Activated naive CD4-positive, alpha-beta T cell treated with anti-CD3 and anti-CD28 coated beads, Interleukin-2, amount 10 ng/mL, durations not matched to agents 7 days and 5 days (primary cell): ENCODE data around the gene ZNF277.

ENCODE experiments used
- CTCF ChIA-PET: fragments of 350-600 bp; sonication (Branson Sonifier 250); formaldehyde crosslinking; loops from one replicate; lab custom pipeline; 2021; ENCODE audit warnings: antibody characterized with exemption; lab: Charles Lee
- DNase-seq: peaks from one replicate; pipeline ENCODE4 v3.0.0-alpha.2; 2020
- H3K27ac Mint-ChIP-seq: one replicate; pipeline ENCODE4 v1.8.0; 2021; ENCODE audit warnings: mild to moderate bottlenecking, moderate library complexity, mixed read lengths
- H3K27me3 Mint-ChIP-seq: one replicate; pipeline ENCODE4 v1.8.0; 2021; ENCODE audit warnings: mild to moderate bottlenecking, mixed read lengths
- H3K36me3 Mint-ChIP-seq: one replicate; pipeline ENCODE4 v1.8.0; 2021; ENCODE audit warnings: mixed read lengths
- H3K4me1 Mint-ChIP-seq: one replicate; pipeline ENCODE4 v1.8.0; 2021; ENCODE audit warnings: mixed read lengths
- H3K4me3 Mint-ChIP-seq: one replicate; pipeline ENCODE4 v1.8.0; 2021; ENCODE audit warnings: mild to moderate bottlenecking, moderate library complexity, mixed read lengths
- H3K9me3 Mint-ChIP-seq: one replicate; pipeline ENCODE4 v1.8.0; 2021; ENCODE audit warnings: mixed read lengths

Gene ZNF277

GRCh38 chr7:112173568-112173905 lies 33.0 kb upstream of the ZNF277 start:
- Mint-ChIP-seq H3K36me3 (no peaks in the 10 kb centered on the region), H3K4me1 (no peaks in the 10 kb centered on the region), H3K9me3 (no peaks in the 10 kb centered on the region), H3K27ac (no peak overlapping the region), H3K27me3 (peaks cover 9% of the 10 kb centered on the region), H3K4me3 (no peak overlapping the region)
- CTCF ChIA-PET, result no interaction called here
- DNase-seq, result no peak

DNA sequence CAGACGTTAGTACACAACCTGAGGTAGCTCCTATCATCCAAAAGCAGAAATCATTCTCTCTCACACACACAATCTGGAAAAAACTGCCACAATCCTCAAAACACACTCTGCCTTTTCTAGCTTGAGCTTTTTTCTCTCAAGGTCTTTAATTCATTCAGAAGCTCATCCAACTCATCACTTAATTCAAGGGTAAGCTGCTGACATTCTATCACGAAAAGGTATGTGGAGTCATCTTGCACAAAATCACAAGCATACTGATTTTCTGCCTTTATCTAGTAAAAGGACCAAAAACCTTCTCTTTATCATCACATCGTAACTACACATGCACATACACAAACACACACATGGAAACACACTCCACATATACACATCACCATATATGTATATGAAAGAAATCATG lies 32.3 kb upstream of the ZNF277 start:
- no peak overlapping the region for H3K27ac Mint-ChIP-seq
- DNase-seq, result no peak
- no peaks in the 10 kb centered on the region for H3K4me1 Mint-ChIP-seq
- CTCF ChIA-PET, result no interaction called here
- no peak overlapping the region for H3K4me3 Mint-ChIP-seq
- H3K36me3 Mint-ChIP-seq, result no peaks in the 10 kb centered on the region
- no peaks in the 10 kb centered on the region for H3K9me3 Mint-ChIP-seq
- peaks cover 9% of the 10 kb centered on the region for H3K27me3 Mint-ChIP-seq

GRCh38 chr7:112176241-112176640 lies 30.3 kb upstream of the ZNF277 start:
- DNase-seq, result no peak
- no peak overlapping the region for H3K4me3 Mint-ChIP-seq
- no peaks in the 10 kb centered on the region for H3K9me3 Mint-ChIP-seq
- no peaks in the 10 kb centered on the region for H3K4me1 Mint-ChIP-seq
- CTCF ChIA-PET, result no interaction called here
- peaks cover 16% of the 10 kb centered on the region for H3K27me3 Mint-ChIP-seq
- H3K27ac Mint-ChIP-seq, result no peak overlapping the region
- H3K36me3 Mint-ChIP-seq, result no peaks in the 10 kb centered on the region

DNA sequence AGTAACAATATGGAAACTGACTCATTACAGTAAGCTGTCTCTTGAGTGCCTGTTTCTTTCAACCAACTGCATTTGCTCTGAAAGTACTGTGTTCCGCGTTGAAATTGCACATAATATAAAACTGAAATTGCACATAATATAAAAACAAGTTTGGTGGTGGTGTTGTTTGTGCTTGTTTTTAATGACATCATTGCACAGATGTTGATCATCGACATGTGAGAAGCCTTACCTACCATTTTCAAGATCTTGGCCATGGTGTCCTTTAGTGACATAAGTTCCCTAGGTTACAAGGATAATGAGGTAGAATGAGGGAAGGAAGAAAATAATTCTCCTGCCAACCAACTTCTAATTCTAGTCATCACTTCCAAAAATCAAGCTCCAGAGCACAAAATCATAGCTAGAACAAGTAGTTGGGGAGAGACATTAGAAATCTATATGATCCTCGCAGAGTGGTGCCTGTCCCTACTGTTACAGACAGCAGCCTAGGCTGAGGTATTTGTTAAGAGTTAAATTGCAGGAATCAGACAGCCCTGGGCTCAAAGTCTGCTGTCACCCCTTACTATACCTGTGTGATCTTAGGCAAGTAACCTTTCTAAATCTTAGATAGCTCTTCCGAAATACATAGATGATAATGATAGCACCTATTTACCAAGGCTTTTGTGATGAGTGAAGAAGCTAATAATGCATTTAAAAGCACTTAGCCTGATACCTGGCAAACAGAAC lies 29.6 kb upstream of the ZNF277 start:
- H3K27ac Mint-ChIP-seq, result no peak overlapping the region
- H3K4me3 Mint-ChIP-seq, result no peak overlapping the region
- H3K9me3 Mint-ChIP-seq, result no peaks in the 10 kb centered on the region
- peaks cover 18% of the 10 kb centered on the region for H3K27me3 Mint-ChIP-seq
- no peak for DNase-seq
- H3K36me3 Mint-ChIP-seq, result no peaks in the 10 kb centered on the region
- CTCF ChIA-PET, result interaction anchor here (0.9 kb wide), 1 partner anchor 10 kb away, joined by 3 read pairs; no protein-coding TSS in a partner anchor
- H3K4me1 Mint-ChIP-seq, result no peaks in the 10 kb centered on the region

- CTCF ChIA-PET, result no interaction called here
- Mint-ChIP-seq H3K4me1 (no peaks in the 10 kb centered on the region), H3K27ac (no peak overlapping the region), H3K4me3 (no peak overlapping the region), H3K27me3 (peaks cover 18% of the 10 kb centered on the region), H3K36me3 (no peaks in the 10 kb centered on the region), H3K9me3 (no peaks in the 10 kb centered on the region)
- DNase-seq, result no peak
Observed at GRCh38 chr7:112180223-112180622, 26.3 kb upstream of the ZNF277 start.

DNA sequence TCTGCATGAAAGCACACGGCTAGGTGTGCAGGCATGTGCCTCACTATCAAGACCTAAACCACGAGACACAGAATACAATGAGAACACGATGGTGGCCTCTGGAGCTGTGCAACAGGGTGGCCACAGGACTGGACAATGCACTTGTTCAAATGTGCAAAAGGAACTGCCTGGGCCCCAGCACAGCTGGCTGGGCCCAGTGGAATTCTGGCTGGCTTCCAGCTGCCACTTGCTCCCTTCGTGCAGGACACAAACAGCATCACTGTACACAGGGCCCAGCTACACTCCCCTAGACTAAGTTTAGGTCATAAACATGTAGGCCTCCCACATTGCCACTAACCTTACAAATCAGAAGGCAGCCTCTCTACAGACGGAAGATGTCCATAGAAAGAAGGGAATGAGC lies 23.7 kb upstream of the ZNF277 start:
- Mint-ChIP-seq H3K27me3 (peaks cover 14% of the 10 kb centered on the region), H3K36me3 (no peaks in the 10 kb centered on the region), H3K4me3 (no peak overlapping the region), H3K27ac (no peak overlapping the region), H3K4me1 (no peaks in the 10 kb centered on the region), H3K9me3 (no peaks in the 10 kb centered on the region)
- no peak for DNase-seq
- CTCF ChIA-PET, result no interaction called here

GRCh38 chr7:112183266-112183665 lies 23.2 kb upstream of the ZNF277 start:
- no peaks in the 10 kb centered on the region for H3K36me3 Mint-ChIP-seq
- H3K27ac Mint-ChIP-seq, result no peak overlapping the region
- CTCF ChIA-PET, result no interaction called here
- no peak for DNase-seq
- no peak overlapping the region for H3K4me3 Mint-ChIP-seq
- H3K4me1 Mint-ChIP-seq, result no peaks in the 10 kb centered on the region
- H3K9me3 Mint-ChIP-seq, result no peaks in the 10 kb centered on the region
- H3K27me3 Mint-ChIP-seq, result peaks cover 11% of the 10 kb centered on the region

- peaks cover 9% of the 10 kb centered on the region for H3K27me3 Mint-ChIP-seq
- no peaks in the 10 kb centered on the region for H3K4me1 Mint-ChIP-seq
- H3K27ac Mint-ChIP-seq, result no peak overlapping the region
- no peak overlapping the region for H3K4me3 Mint-ChIP-seq
- DNase-seq, result no peak
- CTCF ChIA-PET, result no interaction called here
- H3K9me3 Mint-ChIP-seq, result no peaks in the 10 kb centered on the region
- H3K36me3 Mint-ChIP-seq, result no peaks in the 10 kb centered on the region
Observed at GRCh38 chr7:112184455-112184854, 22.0 kb upstream of the ZNF277 start.

GRCh38 chr7:112185005-112185834 lies 21.3 kb upstream of the ZNF277 start:
- CTCF ChIA-PET, result no interaction called here
- no peaks in the 10 kb centered on the region for H3K9me3 Mint-ChIP-seq
- H3K4me3 Mint-ChIP-seq, result no peak overlapping the region
- no peaks in the 10 kb centered on the region for H3K4me1 Mint-ChIP-seq
- no peak for DNase-seq
- no peaks in the 10 kb centered on the region for H3K36me3 Mint-ChIP-seq
- peaks cover 6% of the 10 kb centered on the region for H3K27me3 Mint-ChIP-seq
- peak overlapping the region; percentile 33 for H3K27ac Mint-ChIP-seq

DNA sequence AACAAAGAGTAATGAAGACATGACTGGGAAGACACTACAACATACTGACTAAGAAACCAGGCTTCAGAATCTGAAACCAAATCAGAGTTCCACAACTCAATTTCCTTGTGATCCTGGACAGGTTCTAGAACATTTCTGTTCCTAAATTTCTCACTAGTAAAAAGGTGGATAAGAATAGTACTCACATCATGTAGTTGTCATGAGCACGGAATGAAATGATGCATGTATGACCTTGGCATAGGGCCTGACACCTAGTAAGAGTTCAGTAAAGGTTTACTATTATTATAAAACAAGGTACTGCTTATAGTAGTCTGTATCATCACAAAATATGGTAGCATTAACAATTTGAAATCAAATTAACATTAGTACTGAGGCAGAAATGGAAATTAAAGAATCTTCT lies 20.2 kb upstream of the ZNF277 start:
- CTCF ChIA-PET, result no interaction called here
- Mint-ChIP-seq H3K27me3 (peaks cover 1% of the 10 kb centered on the region), H3K27ac (no peak overlapping the region), H3K4me3 (no peak overlapping the region), H3K9me3 (no peaks in the 10 kb centered on the region), H3K4me1 (no peaks in the 10 kb centered on the region), H3K36me3 (no peaks in the 10 kb centered on the region)
- no peak for DNase-seq

DNA sequence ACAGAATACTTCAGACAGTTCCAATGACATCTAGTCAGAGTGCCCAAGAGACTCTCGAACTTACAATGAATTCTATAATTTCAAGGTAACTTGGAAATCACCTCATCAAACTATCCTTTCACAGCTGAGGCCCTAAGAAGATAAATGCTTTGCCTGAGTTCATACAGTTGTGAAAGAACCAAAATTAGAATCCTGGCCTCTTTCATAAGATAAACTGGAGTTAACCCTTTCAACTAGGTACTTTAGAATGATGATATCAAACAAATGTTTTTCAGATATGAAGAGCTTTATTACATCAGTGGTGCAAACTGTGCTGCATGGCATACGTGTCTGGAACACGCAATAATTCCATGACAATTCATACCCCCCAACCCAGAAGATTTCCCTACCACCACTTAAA lies 18.2 kb upstream of the ZNF277 start:
- H3K27me3 Mint-ChIP-seq, result peaks cover under 1% of the 10 kb centered on the region
- DNase-seq, result no peak
- no peak overlapping the region for H3K27ac Mint-ChIP-seq
- CTCF ChIA-PET, result interaction anchor here (0.6 kb wide), 1 partner anchor 50 kb away, joined by 3 read pairs; no protein-coding TSS in a partner anchor
- no peaks in the 10 kb centered on the region for H3K4me1 Mint-ChIP-seq
- no peaks in the 10 kb centered on the region for H3K36me3 Mint-ChIP-seq
- H3K4me3 Mint-ChIP-seq, result no peak overlapping the region
- no peaks in the 10 kb centered on the region for H3K9me3 Mint-ChIP-seq

DNA sequence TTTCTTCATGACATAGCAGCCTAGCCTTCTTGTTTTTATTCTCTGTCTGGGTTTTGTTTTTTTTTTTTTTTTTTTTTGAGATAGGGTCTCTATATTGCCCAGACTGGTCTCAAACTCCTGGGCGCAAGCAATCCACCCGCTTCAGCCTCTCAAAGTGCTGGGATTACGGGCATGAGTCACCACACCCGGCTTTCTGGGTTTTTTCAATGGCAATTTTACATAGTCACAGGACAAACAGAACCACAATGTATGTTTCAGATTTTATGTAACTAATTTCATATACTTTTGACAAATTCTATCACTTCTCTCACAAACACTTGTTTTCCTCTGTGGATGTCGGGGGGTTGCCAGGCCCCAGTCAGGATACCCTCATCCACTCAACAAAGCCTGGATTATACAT lies 16.8 kb upstream of the ZNF277 start:
- H3K4me3 Mint-ChIP-seq, result no peak overlapping the region
- CTCF ChIA-PET, result no interaction called here
- no peaks in the 10 kb centered on the region for H3K9me3 Mint-ChIP-seq
- no peaks in the 10 kb centered on the region for H3K4me1 Mint-ChIP-seq
- peaks cover 8% of the 10 kb centered on the region for H3K27me3 Mint-ChIP-seq
- no peak overlapping the region for H3K27ac Mint-ChIP-seq
- no peaks in the 10 kb centered on the region for H3K36me3 Mint-ChIP-seq
- no peak for DNase-seq

DNA sequence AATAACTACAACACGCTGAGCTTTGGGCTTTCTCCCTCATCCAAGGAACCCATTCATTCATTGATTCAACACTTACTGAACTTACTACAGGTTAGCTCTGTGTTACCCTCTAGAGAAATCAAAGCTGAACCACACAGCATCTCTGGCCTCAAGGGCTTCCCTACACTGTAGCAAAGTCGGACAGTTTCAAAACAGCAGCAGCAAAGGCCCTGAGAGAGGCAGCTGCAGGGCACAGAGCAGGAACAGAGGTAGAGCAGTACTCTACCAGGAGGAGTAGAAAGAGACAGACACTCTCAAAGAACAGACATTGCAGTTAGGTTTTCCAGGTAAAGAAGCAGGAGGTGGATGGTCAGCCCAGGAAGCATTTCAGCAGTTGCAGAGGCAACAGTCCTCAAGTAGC lies 16.4 kb upstream of the ZNF277 start:
- H3K9me3 Mint-ChIP-seq, result no peaks in the 10 kb centered on the region
- no peak for DNase-seq
- H3K4me3 Mint-ChIP-seq, result no peak overlapping the region
- H3K36me3 Mint-ChIP-seq, result no peaks in the 10 kb centered on the region
- H3K27me3 Mint-ChIP-seq, result peaks cover 11% of the 10 kb centered on the region
- H3K27ac Mint-ChIP-seq, result no peak overlapping the region
- no peaks in the 10 kb centered on the region for H3K4me1 Mint-ChIP-seq
- CTCF ChIA-PET, result no interaction called here

- Mint-ChIP-seq H3K9me3 (no peaks in the 10 kb centered on the region), H3K4me1 (no peaks in the 10 kb centered on the region), H3K27me3 (peaks cover 14% of the 10 kb centered on the region), H3K36me3 (no peaks in the 10 kb centered on the region), H3K27ac (no peak overlapping the region), H3K4me3 (no peak overlapping the region)
- DNase-seq, result no peak
- CTCF ChIA-PET, result no interaction called here
Observed at GRCh38 chr7:112192236-112193154, 14.0 kb upstream of the ZNF277 start.
